SU-DHL-6 (cell line): ENCODE results near the gene ELL2.

Source experiments
- CTCF ChIP-seq: fragments of 200-600 bp; sonication (generic); IDR thresholded peaks from one replicate; pipeline ENCODE4 v1.5.1; 2017; ENCODE audit warnings: antibody characterized with exemption, mild to moderate bottlenecking, low read length, moderate library complexity; ENCODE audit not compliant: insufficient read depth, poor library complexity, severe bottlenecking
- EZH2phosphoT487 ChIP-seq: fragments of 200-600 bp; sonication (generic), shearing (Covaris generic); conservative IDR thresholded peaks from 2 replicates; pipeline ENCODE4 v1.6.1; 2018; ENCODE audit warnings: mild to moderate bottlenecking, antibody characterized with exemption, low read length, moderate library complexity, mixed read lengths

- TF ChIP-seq CTCF, result no peak
- no peak for TF ChIP-seq EZH2phosphoT487
Measured at GRCh38 chr5:95901676-95902627, 59.7 kb downstream of the ELL2 start.
